RWPE1 (cell line): ENCODE measurements around the gene UCHL3.

Source experiments
- CTCF ChIA-PET: fragments of 350-600 bp; sonication (Branson Sonifier 250); formaldehyde crosslinking; extraction: SDS; loops from one replicate; lab custom pipeline; 2021; lab: Yijun Ruan, JAX
- POLR2A ChIA-PET: fragments of 400-600 bp; formaldehyde crosslinking; extraction: SDS; loops from one replicate; lab custom pipeline; 2020; ENCODE audit warnings: antibody characterized with exemption; ENCODE audit not compliant: low non-redundant PET; lab: Yijun Ruan, JAX
- DNase-seq: peaks from one replicate; pipeline ENCODE4 v3.0.0; 2012; ENCODE audit warnings: low spot score
- H3K27ac ChIP-seq: fragments of 450-650 bp; 2 replicates; pipeline ENCODE4 v1.5.1; 2017
- TF ChIP-seq, protein P1 (sequence below): fragments of 450-650 bp; conservative IDR thresholded peaks from 2 replicates; pipeline ENCODE4 v1.5.1; 2017; ENCODE audit warnings: low read depth, mild to moderate bottlenecking

UCHL3 gene

DNA sequence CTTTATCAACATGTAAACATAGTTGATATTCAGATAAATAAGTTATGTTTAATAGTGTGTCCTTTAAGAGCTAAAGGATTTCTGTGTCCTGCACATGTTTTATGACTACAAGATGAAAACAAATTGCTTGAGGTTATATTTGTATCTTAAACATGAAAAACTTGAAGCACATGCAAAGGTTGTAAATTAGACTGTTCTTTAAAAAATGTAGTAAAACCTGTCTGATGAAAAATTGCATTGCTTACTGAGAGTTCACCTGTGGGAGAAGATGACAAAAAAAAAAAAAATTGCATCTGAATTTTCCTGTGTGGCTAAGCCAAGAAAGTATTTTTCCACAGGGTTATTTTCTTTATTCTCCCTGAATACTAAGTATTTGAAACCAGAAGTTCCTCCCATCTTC is 60.9 kb downstream of the UCHL3 start:
- CTCF ChIA-PET: no interaction called here
- no peak for DNase-seq
- no peak overlapping the region for H3K27ac ChIP-seq
- POLR2A ChIA-PET: no interaction called here
- TF ChIP-seq, protein P1, sequence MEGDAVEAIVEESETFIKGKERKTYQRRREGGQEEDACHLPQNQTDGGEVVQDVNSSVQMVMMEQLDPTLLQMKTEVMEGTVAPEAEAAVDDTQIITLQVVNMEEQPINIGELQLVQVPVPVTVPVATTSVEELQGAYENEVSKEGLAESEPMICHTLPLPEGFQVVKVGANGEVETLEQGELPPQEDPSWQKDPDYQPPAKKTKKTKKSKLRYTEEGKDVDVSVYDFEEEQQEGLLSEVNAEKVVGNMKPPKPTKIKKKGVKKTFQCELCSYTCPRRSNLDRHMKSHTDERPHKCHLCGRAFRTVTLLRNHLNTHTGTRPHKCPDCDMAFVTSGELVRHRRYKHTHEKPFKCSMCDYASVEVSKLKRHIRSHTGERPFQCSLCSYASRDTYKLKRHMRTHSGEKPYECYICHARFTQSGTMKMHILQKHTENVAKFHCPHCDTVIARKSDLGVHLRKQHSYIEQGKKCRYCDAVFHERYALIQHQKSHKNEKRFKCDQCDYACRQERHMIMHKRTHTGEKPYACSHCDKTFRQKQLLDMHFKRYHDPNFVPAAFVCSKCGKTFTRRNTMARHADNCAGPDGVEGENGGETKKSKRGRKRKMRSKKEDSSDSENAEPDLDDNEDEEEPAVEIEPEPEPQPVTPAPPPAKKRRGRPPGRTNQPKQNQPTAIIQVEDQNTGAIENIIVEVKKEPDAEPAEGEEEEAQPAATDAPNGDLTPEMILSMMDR: no peak

DNA sequence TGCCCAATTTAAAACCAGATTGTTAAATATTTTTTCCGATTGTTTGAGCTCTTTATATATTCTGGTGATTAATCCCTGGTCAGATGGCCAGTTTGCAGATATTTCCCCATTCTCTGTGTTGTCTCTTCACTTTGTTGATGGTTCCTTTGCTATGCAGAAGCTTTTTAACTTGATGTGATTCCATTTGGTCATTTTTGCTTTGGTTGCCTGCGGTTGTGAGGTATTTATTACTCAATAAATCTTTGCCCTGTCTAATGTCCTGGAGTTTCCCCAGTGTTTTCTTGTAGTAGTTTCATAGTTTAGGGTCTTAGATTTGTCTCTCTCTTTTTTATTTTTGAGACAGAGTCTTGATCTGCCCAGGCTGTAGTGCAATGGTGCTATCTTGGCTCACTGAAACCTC is 62.8 kb downstream of the UCHL3 start:
- CTCF ChIA-PET: no interaction called here

DNA sequence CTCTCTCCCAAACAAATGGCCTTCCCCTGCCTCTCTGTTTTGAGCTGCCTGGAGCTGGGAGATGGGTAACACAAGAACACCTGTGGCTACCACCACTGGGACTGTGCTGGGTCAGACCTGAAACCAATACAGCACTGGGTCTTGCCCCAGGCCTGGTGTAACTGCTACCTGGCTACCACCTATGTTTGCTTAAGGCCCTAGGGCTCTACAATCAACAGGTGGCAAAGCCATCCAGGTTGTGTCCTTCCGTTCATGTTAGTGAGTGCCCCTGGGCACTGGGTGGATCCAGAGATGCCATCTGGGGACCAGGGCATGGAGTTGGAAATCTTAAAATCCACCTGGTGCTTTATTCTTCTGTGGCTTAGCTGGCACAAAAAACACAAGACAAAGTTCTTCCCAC is 67.6 kb downstream of the UCHL3 start:
- ChIA-PET POLR2A (no interaction called here), CTCF (no interaction called here)
- no peak overlapping the region for H3K27ac ChIP-seq
- no peak for DNase-seq
- TF ChIP-seq, protein P1: no peak

More for the DNA sequence above, 62.8 kb downstream of the UCHL3 start:
- H3K27ac ChIP-seq: no peak overlapping the region
- no peak for DNase-seq
- POLR2A ChIA-PET: no interaction called here
- TF ChIP-seq, protein P1: no peak

DNA sequence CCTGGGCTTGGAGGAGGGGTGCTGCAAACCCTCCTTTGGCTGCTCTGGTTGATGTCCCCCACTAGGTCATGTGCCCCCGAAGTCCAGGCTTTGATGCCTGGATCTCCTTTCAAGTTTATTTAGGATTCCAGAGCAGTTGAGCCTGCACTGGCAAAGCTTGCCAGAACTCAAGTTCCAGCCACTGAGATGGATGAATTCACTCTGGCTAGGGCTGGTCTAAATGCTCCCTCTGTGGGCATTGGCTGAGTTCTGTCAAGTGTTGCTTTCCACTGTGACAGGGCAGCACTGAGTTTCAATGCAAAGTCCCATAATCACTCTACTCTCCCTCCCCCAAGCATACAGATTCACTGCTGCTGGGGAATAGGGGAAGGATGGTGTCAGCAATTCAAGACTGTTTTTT is 68.7 kb downstream of the UCHL3 start:
- H3K27ac ChIP-seq: no peak overlapping the region
- POLR2A ChIA-PET: no interaction called here
- CTCF ChIA-PET: no interaction called here
- TF ChIP-seq, protein P1: no peak
- no peak for DNase-seq

DNA sequence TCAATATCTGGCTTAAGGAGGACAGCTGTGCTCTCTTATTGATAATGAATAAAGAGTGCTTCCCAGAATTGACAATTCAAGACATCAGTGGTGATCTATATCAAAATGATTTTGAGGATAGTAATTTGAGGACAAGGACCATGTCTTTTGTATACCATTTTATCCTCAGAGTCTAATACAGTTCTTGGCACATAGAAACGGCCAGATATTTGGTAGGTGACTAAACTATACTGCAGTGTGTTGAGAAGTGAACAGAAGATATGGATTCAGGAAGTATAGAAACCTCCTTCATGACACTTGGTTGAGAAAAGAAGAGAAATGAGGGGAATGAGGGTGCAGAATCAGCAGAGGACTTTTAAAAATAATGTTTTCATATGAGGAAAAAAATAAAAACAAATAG is 70.4 kb downstream of the UCHL3 start:
- TF ChIP-seq, protein P1: no peak
- POLR2A ChIA-PET: no interaction called here
- no peak for DNase-seq
- CTCF ChIA-PET: no interaction called here
- no peak overlapping the region for H3K27ac ChIP-seq

DNA sequence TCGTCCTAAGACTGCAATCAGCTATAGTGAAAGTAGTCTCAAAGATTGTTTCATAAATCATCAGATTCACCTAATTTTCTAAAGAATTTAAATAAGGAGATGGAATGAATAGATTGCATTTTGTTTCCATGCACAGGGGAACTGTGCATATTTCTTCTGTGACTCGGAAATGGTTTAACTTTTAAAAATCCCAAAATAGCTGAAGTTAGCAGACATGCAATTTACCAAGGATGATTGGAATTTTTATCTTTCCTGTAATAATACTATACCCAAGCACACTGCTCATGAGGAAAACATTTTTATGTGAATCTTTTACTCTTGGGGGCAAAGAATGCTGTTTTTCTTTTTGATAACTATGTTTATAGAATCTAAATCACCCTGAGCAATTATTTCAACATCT is 71.6 kb downstream of the UCHL3 start:
- no peak overlapping the region for H3K27ac ChIP-seq

More for the DNA sequence above, 71.6 kb downstream of the UCHL3 start:
- no peak for DNase-seq
- POLR2A ChIA-PET: no interaction called here
- CTCF ChIA-PET: interaction anchor here (0.6 to 0.7 kb wide), 2 partner anchors 73 to 1359 kb away, joined by 3 read pairs; no protein-coding TSS in a partner anchor
- TF ChIP-seq, protein P1: no peak
